Activated naive CD8-positive, alpha-beta T cell treated with anti-CD3 and anti-CD28 coated beads, Interleukin-2, amount 50 U/mL, for 16 hours (primary cell): ENCODE results near the gene RNF6.
A peak's percentile ranks its signal among the peaks of the same experiment; 100 is the strongest.
"Not testable (repeated sequence)": the region's sequence is repeated elsewhere in the genome, so short reads cannot be mapped to it uniquely, and the experiment has no call there.

Experiments
- DNase-seq: peaks from one replicate; pipeline ENCODE4 v3.0.0-alpha.2; 2020; ENCODE audit warnings: low read depth, low spot score

Gene RNF6

GRCh38 chr13:26221721-26222519 is at the start of gene RNF6:
Gene RNF6 (minus strand): TSS chr13:26222314. CDS start chr13:26219649, 2,665 bp downstream.
- DNase-seq, result peak; percentile 58

GRCh38 chr13:26270707-26271106 is 48.6 kb upstream of the RNF6 start:
- DNase-seq, result no peak

GRCh38 chr13:26266311-26266710 is 44.2 kb upstream of the RNF6 start:
- DNase-seq, result no peak

GRCh38 chr13:26262156-26262555 is 40.0 kb upstream of the RNF6 start:
- DNase-seq, result no peak

DNA sequence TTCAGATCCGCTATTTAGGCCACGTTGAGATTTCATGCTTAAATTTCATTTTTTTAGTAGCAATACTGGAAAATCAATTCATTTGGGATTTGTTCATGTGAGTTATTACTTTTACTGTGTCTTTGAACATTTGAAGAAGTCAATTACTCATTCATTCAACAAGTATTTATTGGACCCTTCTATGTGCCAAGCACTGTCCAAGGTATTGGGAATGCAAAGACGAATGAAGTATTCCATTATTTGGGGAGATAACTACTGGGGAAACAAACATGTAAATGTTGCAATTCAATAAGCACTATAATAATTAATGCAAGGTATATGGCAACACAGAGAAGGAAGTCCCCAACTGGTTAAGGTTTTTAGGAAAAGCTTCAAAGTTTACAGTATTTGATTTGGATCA is 37.5 kb upstream of the RNF6 start:
- no peak for DNase-seq

DNA sequence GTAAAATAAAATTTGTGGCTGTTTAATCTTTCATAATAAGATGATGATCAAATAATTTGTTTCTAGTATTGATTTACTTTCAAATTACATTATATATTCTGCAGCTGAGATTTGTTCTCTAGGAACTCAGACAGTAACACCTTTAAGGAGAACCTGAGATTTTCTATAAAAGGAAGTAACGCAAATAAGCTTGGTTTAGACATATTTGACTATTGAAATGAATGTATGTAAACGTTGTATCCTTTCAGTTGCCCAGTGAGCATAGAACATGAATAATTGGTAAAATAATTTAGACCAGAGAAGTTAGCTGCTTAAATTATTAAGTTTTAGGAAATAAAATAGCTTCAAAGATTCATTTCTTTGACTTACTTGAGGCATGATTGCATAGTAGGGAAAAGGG is 34.9 kb upstream of the RNF6 start:
- no peak for DNase-seq

GRCh38 chr13:26255691-26256277 is 33.7 kb upstream of the RNF6 start:
- no peak for DNase-seq

GRCh38 chr13:26255115-26255514 is 33.0 kb upstream of the RNF6 start:
- DNase-seq, result no peak

GRCh38 chr13:26254583-26255111 is 32.5 kb upstream of the RNF6 start:
- peak; percentile 1 for DNase-seq

DNA sequence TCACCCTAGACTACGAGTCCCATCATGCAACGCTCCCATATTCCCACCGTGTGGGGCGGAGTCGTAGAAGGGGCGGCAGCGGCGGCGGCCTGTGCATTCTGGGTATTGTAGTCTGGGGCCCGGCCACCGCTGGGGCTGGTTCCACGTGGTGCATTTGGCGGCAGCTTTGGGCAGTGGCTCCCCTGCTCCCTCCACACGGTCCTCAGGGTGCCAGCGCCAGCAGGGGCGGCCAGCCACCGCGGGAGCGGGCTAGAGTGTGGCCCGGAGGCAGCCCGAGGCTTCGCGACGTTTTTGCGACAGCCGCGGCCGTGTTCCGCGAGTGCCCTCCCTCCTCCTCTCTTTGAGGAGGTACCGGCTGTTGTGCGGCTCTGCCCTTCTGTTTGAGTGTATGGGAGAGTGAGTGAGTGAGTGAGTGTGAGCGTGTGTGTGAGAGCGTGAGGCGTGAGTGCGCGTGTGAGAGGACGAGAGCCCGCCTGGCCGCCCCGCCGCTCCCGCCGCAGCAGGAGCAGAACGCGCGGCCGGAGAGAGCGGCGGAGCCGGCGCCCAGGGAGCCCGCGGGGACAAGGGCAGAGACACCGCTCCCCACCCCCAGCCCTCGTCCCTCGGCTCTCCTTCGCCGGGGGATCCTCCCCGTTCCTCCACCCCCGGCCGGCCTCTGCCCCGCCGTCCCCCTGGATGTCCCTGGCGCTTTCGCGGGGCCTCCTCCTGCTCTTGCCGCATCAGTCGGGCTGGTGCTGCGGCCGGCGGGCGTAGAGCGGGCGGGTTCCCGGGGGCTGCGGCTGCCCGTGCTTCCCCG is 31.9 kb upstream of the RNF6 start, which contains the start of gene CDK8:
Gene CDK8, plus strand, starts transcription at position 343 of the 796 bp plus-strand sequence. CDS start 513 bp downstream, outside the sequence.
- peak; percentile 67 for DNase-seq

- no peak for DNase-seq
These were observed 31.2 kb upstream of the RNF6 start for GRCh38 chr13:26253262-26253786.

DNA sequence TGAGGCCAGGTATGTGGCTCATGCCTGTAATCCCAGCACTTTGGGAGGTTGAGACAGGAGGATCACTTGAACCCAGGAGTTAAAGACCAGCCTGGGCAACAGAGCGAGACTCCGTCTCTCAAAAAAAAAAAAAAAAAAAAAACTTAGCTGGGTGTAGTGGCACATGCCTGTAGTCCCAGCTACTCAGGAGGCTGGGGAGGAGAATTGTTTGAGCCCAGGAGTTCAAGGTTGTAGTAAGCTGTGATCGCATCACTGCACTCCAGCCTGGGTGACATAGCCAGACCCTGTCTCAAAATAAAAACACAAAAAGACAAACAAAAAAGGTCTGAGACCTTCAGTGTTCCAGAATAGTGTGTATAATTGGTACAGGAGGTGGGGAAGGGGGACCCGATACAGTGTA is 29.9 kb upstream of the RNF6 start:
- DNase-seq, result not testable (repeated sequence)

- DNase-seq, result no peak
These were observed 27.4 kb upstream of the RNF6 start for GRCh38 chr13:26249551-26249950.

DNA sequence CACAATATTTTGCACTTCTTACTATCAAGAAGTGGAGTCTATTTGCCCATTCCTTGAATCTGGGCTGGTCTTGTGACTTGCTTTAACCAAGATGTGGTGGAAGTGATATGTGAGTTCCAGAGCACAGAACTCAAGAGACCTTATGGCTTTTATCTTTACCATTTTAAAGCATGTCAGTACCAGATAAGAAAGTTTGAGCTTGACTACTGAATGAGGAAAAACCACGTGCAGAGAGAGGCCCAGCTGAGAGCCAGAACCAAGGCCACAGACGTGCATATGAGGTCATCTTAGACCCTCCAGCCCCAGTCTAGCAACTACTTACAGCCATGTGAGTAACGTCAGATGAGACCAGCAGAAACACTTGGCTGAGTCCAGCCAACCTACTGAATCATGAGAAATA is 25.5 kb upstream of the RNF6 start:
- DNase-seq, result no peak

GRCh38 chr13:26247011-26247410 is 24.9 kb upstream of the RNF6 start:
- DNase-seq, result no peak

GRCh38 chr13:26246154-26246553 is 24.0 kb upstream of the RNF6 start:
- no peak for DNase-seq

- no peak for DNase-seq
These were observed 14.2 kb upstream of the RNF6 start for GRCh38 chr13:26236296-26236695.

- no peak for DNase-seq
These were observed 8.6 kb upstream of the RNF6 start for GRCh38 chr13:26230703-26231102.

- DNase-seq, result no peak
These were observed 7.0 kb upstream of the RNF6 start for GRCh38 chr13:26229080-26229615.

DNA sequence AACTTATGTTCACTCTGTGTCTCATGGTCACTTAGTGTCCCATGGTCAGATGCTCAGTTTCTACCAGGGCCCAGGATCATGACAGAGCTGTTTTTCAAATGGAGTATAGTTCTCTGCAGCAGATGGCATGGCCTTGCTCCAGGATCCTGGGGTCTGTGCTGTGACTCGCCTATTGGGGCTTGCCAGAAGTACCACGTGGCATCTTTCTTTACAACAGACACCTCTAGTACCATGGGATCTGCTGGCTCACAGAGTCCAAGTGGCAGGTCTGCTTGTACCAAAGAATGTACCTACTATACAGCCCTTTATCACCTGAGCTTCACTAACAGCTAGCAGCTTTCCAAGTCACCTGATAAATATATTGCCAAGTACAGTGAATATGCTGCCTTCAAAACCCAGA is 6.0 kb upstream of the RNF6 start:
- DNase-seq, result no peak

DNA sequence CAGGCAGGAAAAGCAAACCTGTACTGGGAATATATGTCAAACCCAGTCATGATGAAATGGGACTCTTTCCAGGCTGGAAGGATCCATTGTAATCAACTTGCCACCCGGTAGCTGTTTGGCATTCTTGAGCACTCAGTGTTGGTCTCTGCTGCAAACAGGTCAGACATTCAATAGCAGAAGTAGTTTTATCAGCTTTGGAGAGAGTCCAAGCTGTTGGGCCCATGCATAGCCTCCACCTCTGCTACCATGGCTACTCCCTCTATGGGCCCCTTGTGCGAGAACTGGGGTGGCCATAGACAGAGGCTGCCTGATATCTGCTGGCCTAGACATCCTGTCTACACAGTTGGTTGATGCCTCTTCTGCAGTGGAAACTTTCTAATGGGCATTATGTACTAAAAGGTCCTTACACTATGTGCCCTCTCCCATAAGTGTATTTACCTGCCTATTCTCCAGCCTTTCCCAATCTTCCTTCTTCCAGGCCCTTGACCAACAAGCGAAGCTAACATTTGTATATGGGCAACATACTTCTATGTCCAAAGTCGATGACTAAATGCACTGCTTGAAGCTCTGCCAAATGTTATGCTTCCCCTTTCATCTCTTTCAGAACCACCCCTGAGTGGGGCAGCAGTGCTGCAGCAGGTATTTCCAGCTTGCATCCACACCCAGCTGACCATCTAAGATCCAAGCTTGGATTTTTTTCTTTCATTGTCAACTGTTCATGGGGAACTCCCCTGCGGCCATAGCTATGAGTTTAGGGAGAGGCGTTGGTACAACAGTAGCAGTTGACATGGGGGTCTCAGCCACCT is 5.3 kb upstream of the RNF6 start:
- DNase-seq, result no peak
